Stimulated activated naive CD8-positive, alpha-beta T cell treated with anti-CD3 and anti-CD28 coated beads, Interleukin-15, Interleukin-2, amounts not matched to agents 100 U/mL and 50 U/mL, for 24 hours (primary cell): ENCODE data around the gene MDFIC2.
"Not testable (repeated sequence)": the region's sequence is repeated elsewhere in the genome, so short reads cannot be mapped to it uniquely, and the experiment has no call there.

ENCODE experiments used
- ATAC-seq: fragments of 150-1000 bp; cut with Tn5 transposase; one replicate; pipeline ENCODE4 v1.10.0; 2021
- DNase-seq: peaks from one replicate; pipeline ENCODE4 v3.0.0; 2021

Gene MDFIC2

DNA sequence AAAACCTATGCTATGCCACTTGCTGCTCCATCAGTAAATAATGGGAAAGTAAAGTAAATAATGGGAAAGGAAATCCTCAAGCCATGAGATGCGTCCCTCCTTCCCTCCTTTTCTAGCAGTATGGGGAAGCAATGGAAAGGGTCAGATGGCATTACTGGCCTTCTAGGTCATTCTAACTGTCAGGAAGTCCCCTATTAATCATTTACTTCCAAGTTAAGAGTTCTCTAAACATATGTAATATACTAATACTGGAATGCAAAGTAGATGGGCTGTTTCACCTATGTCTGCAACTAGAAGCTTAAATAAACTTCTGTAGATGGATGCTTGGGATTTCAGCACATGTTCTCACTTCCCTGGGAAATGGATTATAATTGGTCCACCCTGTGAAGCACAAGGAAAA, 55.9 kb downstream of the MDFIC2 start:
- DNase-seq (no peak), ATAC-seq (no peak)

GRCh38 chr3:70250492-70250891, 61.9 kb downstream of the MDFIC2 start:
- ATAC-seq (no peak), DNase-seq (no peak)

DNA sequence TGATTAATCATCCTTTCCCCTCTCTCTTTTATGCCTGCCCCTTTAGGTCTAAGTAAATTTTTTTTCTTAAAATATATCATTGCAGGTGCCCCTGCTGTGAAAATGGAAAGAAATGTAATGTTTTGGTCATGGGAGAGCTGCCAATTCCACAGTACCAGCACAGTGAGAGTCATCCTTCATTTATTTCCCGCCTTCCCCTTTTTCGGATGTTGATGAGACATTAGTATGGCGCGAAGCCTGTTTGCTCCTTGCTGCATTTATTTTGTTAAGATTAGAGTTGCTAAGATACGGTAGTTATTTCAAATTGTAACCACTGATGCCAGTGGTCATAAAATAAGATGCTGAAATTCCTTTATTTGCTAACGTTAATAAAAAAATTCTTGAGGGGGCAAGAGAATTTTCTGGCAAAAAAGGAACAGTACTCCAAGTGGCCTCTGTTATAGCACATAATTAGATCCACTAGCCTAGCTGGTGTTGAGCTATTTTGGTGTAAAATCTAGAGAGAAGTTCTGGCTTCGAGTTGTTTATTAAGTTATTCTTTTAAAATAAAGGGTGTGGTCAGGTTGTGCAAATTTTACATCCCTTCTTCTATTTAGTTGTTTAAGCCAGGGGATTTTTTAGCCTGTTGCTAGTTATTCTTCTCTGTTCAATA, 62.8 kb downstream of the MDFIC2 start:
- DNase-seq, result no peak
- no peak for ATAC-seq

DNA sequence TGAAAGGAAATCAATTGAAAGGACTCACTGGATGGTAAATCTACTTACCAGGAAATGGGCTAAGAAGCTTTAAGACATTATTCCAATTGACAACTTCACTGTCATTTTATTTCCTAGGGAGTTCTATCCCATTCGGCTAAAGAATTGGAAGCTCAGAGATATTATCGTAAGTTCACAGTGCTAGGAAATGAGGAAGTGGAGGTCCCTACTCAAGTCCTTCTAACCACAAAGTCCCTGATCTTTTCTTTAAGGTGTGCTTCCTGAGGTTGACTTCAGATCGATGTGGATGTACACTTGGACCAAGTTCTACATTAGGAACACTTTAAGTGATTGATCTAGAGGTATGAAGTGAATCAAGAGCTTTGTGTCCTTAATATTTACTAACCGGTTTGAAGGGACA, 63.6 kb downstream of the MDFIC2 start:
- ATAC-seq (no peak), DNase-seq (no peak)

GRCh38 chr3:70247955-70248354, 64.5 kb downstream of the MDFIC2 start:
- ATAC-seq (no peak), DNase-seq (no peak)

- no peak for ATAC-seq
- no peak for DNase-seq
Measured at GRCh38 chr3:70245746-70246525, 66.5 kb downstream of the MDFIC2 start.

GRCh38 chr3:70244422-70244821, 68.0 kb downstream of the MDFIC2 start:
- DNase-seq, result no peak
- no peak for ATAC-seq

- DNase-seq (no peak), ATAC-seq (no peak)
Measured at GRCh38 chr3:70242297-70242882, 70.0 kb downstream of the MDFIC2 start.

- ATAC-seq, result no peak
- no peak for DNase-seq
Measured at GRCh38 chr3:70233812-70234211, 78.6 kb downstream of the MDFIC2 start.

GRCh38 chr3:70233112-70233511, 79.3 kb downstream of the MDFIC2 start:
- DNase-seq (no peak), ATAC-seq (no peak)

GRCh38 chr3:70231266-70231701, 81.2 kb downstream of the MDFIC2 start:
- DNase-seq (no peak), ATAC-seq (no peak)

DNA sequence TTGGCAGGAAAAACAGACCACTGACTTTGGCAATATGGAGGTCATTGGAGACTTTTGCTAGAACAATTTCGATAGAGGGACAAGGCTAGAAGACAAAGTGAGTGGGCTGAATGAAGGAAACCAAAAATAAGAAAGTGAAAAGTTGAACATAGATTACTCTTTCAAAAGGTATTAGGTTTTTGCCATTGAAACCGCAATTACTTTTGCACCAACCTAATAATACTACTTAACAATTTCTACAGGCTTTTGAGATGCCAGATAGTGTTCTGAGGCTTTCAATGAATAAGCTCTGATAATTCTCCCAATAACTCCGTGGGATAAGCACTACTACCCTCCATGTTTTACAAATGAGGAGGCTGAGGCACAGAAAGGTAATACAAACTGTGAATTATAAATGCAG, 85.0 kb downstream of the MDFIC2 start:
- no peak for ATAC-seq
- DNase-seq, result no peak

- no peak for DNase-seq
- no peak for ATAC-seq
Measured at GRCh38 chr3:70225146-70225545, 87.3 kb downstream of the MDFIC2 start.

GRCh38 chr3:70224337-70224736, 88.1 kb downstream of the MDFIC2 start:
- ATAC-seq (no peak), DNase-seq (no peak)

- no peak for ATAC-seq
- DNase-seq, result no peak
Measured at GRCh38 chr3:70218471-70218870, 94.0 kb downstream of the MDFIC2 start.

DNA sequence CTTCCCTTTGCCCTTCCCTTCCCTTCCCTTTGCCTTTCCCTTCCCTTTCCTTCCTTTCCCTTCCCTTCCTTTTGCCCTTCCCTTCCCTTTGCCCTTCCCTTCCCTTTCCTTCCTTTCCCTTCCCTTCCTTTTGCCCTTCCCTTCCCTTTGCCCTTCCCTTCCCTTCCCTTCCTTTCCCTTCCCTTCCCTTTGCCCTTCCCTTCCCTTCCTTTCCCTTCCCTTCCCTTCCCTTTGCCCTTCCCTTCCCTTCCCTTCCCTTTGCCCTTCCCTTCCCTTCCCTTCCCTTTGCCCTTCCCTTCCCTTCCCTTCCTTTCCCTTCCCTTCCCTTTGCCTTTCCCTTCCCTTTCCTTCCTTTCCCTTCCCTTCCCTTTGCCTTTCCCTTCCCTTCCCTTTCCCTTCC, 101.2 kb downstream of the MDFIC2 start:
- ATAC-seq, DNase-seq: not testable (repeated sequence)

- ATAC-seq (no peak), DNase-seq (no peak)
Measured at GRCh38 chr3:70201975-70202374, 110.5 kb downstream of the MDFIC2 start.

DNA sequence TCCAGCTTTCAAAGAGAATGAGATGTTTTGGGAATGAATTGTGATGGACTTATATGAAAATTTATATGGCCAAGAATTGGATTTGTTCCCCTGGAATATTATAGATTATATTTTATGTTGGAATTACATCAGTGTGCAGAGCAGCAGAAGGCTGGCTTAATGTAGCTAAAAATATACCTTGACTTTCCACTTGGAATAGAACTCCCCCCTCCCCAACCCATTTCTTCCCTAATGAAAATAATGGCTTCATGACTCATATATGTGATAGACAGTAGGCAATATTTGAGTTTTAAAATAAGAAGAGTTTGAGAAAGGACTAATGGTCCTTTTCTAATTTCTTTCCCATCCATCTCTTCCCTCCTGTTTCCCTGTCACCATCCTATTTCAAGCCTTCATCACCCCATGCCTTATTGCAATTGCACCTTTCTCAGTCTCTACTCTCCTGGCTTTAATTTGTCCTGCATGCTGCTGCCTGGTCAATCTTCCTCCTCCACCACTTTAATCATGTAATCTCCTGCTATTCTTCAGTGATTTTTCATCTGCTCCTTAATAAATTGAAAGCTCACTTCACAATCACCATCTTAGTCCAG, 122.5 kb downstream of the MDFIC2 start:
- DNase-seq, result no peak
- ATAC-seq, result no peak

- ATAC-seq (no peak), DNase-seq (no peak)
Measured at GRCh38 chr3:70186221-70186620, 126.2 kb downstream of the MDFIC2 start.

GRCh38 chr3:70185661-70186060, 126.8 kb downstream of the MDFIC2 start:
- no peak for DNase-seq
- ATAC-seq, result no peak

GRCh38 chr3:70183781-70184504, 128.5 kb downstream of the MDFIC2 start:
- DNase-seq (no peak), ATAC-seq (no peak)

DNA sequence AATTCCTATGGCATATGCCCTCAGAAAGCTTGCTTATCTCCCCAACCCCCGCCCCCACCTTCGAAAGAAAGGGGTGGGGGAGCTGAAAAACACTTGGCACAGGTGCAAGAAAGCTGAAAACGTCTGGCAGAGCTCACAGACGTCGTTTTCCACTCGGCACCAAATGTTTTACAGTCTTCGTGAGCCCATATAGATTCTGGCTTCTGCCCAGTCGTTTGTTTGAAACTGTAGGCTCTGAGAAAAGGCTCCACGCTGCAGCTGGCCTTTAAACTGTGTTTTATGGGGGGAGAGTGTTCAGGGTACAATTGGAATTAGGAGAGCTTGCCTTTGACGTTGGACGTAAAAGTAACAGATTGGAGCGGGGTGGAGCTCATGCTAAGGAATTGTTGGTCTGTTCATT, 130.3 kb downstream of the MDFIC2 start:
- DNase-seq (no peak), ATAC-seq (no peak)
